GM19372 (cell line): ENCODE results near the gene ATF6B.
"Not testable (repeated sequence)": the region's sequence is repeated elsewhere in the genome, so short reads cannot be mapped to it uniquely, and the experiment has no call there.

ENCODE experiments used
- ATAC-seq: cut with Tn5 transposase; IDR thresholded peaks from one replicate; pipeline ENCODE4 v1.9.1; 2021; ENCODE audit warnings: mild to moderate bottlenecking, low read depth, moderate library complexity; ENCODE audit not compliant: unreplicated experiment

ATF6B gene

GRCh38 chr6:32156891-32157290 is 28.8 kb upstream of the ATF6B start:
- no peak for ATAC-seq

GRCh38 chr6:32154514-32155161 is 26.6 kb upstream of the ATF6B start:
- ATAC-seq: no peak

DNA sequence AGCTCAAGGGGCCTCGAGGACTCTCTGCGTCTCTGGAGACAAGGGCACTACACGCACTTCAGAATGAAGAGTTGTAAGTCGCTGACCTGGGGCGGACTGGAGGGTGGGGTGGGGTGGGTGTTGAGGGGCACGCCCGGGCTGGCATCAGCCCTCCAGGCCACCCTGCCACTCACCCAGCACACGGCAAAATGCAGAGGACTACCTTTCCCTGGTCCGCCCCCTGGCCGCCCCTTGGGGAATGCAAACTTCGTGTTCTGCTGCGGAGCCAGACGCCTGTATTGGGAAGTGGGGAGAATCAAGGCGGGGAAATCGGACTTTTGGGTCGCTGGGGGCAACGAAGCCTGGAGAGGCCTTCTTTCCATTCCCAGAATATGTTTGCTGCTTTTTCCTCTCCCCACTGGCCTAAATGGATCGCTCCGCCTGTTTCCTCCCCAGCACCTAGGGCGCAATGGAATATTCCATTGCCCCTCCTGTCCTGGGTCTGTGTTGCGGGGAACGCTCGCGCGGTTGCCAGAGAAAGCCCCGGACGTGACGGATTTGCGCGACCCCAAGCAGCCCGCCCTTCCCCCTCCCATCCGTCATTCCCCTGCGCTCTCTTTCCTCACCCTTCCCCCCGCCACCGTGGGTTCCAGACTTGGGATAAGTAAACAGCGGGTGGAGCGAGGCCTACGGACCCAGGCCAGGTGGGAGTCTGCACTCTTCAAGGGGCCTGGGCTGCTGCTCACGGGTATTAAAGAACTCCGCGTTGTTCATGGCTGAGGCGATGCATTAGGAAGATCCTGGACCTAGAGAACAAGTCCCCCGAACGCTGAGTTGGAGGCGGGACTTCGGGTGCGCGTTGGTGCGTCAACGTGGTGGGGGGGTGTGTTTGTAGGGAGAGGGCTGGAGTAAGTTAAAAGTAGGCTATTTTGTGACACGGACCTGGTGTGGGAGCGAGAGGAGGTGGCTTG is 25.8 kb upstream of the ATF6B start, which contains the start of gene PPT2:
PPT2 (plus strand) TSS at position 578 of the 950 bp plus-strand sequence. CDS start 454 bp downstream, outside the sequence.
- ATAC-seq: no peak

GRCh38 chr6:32152769-32153563 is 24.9 kb upstream of the ATF6B start:
- ATAC-seq: no peak

DNA sequence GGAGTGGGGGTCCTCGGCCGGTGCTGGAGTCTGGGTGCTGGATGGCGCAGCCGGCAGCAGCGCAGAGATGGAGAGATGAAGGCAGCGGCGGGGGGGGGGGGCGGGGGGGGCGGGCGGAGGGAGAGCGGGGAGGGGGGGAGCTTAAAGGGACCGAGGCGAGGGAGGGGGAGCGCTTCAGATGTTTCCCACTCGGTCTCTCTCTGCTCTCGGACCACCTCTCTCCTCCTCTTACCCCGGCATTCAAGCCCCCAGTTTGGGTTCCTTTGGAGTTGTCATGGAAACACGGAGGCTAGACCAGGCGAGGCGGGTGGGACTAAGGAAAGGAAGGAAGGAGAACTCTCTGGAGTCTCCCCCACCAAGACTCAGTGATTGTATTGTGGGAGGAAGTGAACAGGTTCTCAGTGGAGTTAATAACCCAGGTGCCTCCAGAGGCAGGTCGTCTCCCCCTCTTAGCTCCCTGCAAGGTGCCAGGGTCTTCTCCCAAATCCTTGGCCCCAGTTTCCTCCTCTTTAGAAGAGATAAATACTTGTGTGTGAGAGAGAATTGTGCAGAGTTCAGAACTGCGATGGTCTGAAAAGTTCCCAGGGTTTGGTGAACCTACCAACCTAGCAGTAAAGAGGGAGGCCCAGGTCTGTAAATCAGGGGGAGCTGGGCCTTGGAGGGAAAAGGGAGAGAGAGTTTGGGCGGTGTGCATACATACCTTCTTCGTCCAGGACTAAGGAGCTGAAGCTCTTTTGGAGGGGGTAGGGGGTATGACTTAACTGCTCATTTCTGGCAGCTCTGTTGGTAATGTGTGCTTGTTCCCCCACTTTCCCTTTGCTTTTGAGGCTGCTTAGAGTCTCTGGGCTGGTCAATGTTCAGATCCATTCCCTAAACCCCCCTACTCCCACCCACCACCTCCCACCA is 24.1 kb upstream of the ATF6B start, which contains the start of gene PRRT1:
PRRT1 (minus strand) TSS at position 77 of the 906 bp plus-strand sequence. CDS start 112 bp downstream, outside the sequence.
- ATAC-seq: no peak

GRCh38 chr6:32151181-32151862 is 23.3 kb upstream of the ATF6B start:
- no peak for ATAC-seq

- no peak for ATAC-seq
Measured at GRCh38 chr6:32149932-32150870, 22.2 kb upstream of the ATF6B start.

DNA sequence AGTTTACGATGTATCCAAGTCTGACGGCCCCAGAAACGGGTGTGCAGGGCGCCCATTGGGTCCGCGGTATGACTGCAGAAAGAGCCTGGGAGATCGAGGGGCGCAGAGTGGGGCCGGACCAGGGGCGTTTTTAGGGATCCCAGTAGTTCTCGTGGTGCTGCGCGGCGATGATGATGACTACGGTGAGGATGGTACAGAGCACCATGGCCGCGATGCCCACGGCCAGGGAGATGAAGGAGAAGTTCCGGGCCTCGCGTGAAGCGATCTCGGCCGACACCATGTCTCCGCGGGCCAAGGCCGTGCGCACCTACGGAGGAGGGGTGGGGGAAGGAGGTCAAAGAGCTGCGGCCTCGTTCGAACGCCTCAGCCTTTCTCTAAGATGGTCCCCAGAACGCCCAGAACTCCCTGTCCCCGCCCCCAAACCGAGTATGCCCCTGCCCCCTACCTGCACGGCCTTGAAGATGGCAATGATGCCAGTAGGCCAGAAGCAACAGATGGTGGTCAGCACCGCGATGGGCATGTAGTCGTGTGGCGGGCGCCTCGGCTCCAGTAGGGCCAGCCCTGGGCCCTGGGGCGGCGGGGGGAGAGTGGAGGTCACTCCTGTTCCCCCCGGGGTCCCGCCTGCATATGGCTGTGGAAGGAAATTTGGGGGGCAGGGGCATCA is 21.2 kb upstream of the ATF6B start:
- ATAC-seq: no peak

DNA sequence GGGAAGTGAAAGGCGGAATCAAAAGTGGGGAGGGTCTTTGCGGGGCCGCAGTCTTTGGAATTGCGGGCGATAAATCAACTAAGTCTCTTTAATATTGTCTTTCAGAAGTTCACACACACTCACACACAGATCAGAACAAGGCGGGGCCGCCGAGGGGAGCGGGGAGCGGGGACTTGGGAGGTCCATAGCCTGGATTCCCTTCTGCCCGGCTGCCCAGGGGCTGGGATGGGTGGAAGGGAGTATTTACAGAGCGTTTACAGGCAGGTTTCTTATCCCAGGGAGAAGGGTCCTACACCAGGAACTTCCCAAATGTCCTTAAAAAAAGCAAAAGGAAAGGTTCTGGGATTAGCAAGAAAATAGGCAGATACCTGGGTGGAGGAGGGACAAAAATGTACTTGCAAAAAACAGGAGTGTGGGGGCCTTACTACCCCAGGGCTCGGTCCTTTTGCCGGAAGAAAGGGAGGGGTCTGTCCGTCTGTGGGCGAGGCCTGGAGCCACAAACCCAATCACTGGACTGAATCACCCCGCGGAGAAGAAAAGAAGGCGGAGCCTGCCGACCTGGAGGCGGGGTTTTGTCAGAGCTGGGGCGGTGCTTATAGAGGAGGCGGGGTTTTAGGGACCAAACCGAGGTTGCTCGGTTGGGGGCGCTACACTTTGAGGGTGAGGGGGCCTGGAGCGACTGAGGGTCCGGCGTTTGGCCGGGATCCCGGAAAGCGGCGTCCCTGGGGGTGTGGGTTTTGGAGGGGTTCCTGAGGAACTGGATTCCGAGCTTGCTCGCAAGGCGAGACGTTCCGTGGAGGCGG is 20.4 kb upstream of the ATF6B start:
- ATAC-seq: no peak

DNA sequence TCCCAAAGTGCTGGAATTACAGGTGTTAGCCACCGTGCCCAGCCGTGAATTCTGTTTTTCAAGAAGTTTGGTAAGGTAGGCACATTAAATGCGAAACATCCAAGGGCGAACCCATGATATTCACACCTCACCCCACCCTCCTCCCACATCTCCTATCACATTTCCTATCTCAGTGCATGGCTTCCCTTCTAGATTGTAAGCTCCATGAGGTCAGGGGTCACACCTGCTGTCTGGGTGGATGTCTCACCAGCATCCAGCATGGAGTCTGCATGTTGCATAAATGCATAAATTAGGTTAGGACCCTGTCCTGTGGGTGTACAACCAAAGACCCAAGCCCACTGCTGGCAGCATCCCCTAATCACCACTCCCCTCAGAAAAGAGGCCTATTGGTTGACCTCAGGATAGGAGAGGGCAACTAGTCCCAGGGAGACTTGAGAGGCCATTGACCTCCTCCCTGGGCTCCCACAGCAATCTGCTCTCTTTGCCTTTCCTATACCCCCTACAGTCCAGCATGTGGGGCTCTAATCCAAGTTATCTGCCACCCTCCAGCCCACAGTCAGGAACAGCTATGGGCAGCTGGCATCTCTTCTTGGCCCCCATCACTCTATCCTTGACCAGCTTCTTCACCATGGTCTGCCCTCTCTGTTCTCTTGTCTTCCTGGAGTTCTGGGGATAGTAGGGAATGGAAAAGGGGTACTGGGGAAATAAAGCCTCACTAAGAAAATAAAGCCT is 19.5 kb upstream of the ATF6B start:
- ATAC-seq: no peak

- no peak for ATAC-seq
Measured at GRCh38 chr6:32146687-32147086, 18.6 kb upstream of the ATF6B start.

- ATAC-seq: no peak
Measured at GRCh38 chr6:32146287-32146686, 18.2 kb upstream of the ATF6B start.

DNA sequence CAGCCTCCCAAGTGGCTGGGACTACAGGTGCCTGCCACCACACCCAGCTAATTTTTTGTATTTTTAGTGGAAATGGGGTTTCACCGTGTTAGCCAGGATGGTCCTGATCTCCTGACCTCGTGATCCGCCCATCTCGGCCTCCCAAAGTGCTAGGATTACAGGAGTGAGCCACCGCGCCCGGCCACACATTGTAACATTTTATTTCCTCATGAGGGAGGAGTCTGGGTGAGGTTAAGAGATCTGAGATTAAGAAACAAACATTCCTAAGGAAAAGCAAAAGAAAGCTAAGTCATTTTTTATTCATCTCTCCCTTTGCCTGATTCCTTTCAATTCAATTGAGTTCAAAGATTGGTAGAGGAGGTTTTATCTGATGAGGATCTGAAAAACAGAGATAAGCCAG is 16.2 kb upstream of the ATF6B start:
- not testable (repeated sequence) for ATAC-seq

DNA sequence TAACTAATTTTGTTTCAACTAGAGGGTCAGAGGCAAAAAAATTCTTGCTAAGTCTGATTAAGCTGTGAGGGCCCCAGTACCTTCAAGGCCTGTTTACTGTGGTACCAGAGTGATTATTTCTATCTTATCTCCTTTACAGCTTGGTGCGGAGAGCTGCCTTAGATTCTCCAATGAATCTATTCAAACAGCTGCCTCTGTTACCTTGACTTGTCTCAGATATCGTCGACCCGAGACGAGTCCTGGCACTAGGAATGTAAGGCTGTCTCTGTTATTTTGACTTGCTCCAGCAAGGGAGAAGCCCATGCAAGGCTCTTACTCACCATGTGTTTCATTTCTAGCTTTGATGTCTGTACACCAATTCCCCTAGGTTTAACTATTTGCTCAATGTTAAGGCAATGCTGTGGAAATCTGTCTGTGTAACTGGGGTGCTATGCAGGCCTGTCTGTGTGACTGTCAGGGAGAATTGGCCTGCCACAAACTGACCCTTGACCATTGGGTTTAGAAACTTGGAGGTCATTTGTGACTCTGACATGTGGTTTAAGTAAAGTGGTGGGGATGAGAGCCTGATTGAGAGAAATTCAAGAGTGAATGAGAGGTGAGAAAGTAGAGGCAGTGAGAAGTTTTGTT is 12.5 kb upstream of the ATF6B start:
- no peak for ATAC-seq

GRCh38 chr6:32139590-32139989 is 11.5 kb upstream of the ATF6B start:
- ATAC-seq: no peak

- ATAC-seq: no peak
Measured at GRCh38 chr6:32137454-32137853, 9.4 kb upstream of the ATF6B start.
